ENCODE data around the gene DYNC1H1. TPM values are rescaled to one million over a fixed set of nuclear protein-coding genes. Genes with fewer than 3 reads are reported as not detected.
"Not testable (repeated sequence)": the region's sequence is repeated elsewhere in the genome, so short reads cannot be mapped to it uniquely, and the experiment has no call there.

Gene DYNC1H1
- total RNA-seq, 1 donor from 2014 or later = 521 TPM

- no peak for DNase-seq (ENCODE audit: low read depth)
Measured at GRCh38 chr14:101963052-101963451, 1.3 kb upstream of the DYNC1H1 start.

GRCh38 chr14:101963656-101964296 is 597 bp upstream of the DYNC1H1 start:
- DNase-seq (ENCODE audit: low read depth) = no peak

- peak; percentile 77 for DNase-seq (ENCODE audit: low read depth)
Measured at GRCh38 chr14:101965181-101965544, 790 bp downstream of the DYNC1H1 start.

- peak; percentile 38 for DNase-seq (ENCODE audit: low read depth)
Measured at GRCh38 chr14:101965770-101966722, 1.7 kb downstream of the DYNC1H1 start.

GRCh38 chr14:101966742-101967141 is 2.4 kb downstream of the DYNC1H1 start:
- DNase-seq (ENCODE audit: low read depth) = no peak

GRCh38 chr14:101968186-101968585 is 3.8 kb downstream of the DYNC1H1 start:
- no peak for DNase-seq (ENCODE audit: low read depth)

GRCh38 chr14:101969481-101969880 is 5.1 kb downstream of the DYNC1H1 start:
- no peak for DNase-seq (ENCODE audit: low read depth)

GRCh38 chr14:101970830-101971400 is 6.5 kb downstream of the DYNC1H1 start:
- DNase-seq (ENCODE audit: low read depth) = no peak

GRCh38 chr14:101971458-101971857 is 7.1 kb downstream of the DYNC1H1 start:
- DNase-seq (ENCODE audit: low read depth) = not testable (repeated sequence)

GRCh38 chr14:101972126-101972866 is 7.9 kb downstream of the DYNC1H1 start:
- DNase-seq (ENCODE audit: low read depth) = peak; percentile 95

GRCh38 chr14:101973356-101973755 is 9.0 kb downstream of the DYNC1H1 start:
- DNase-seq (ENCODE audit: low read depth) = no peak

- DNase-seq (ENCODE audit: low read depth) = no peak
Measured at GRCh38 chr14:101975231-101975630, 10.9 kb downstream of the DYNC1H1 start.

- no peak for DNase-seq (ENCODE audit: low read depth)
Measured at GRCh38 chr14:101977311-101978071, 13.1 kb downstream of the DYNC1H1 start.

GRCh38 chr14:101979666-101980065 is 15.3 kb downstream of the DYNC1H1 start:
- DNase-seq (ENCODE audit: low read depth) = no peak

GRCh38 chr14:101980251-101980650 is 15.9 kb downstream of the DYNC1H1 start:
- DNase-seq (ENCODE audit: low read depth) = no peak

GRCh38 chr14:101980700-101981099 is 16.3 kb downstream of the DYNC1H1 start:
- peak; percentile 93 for DNase-seq (ENCODE audit: low read depth)

- no peak for DNase-seq (ENCODE audit: low read depth)
Measured at GRCh38 chr14:101982621-101983020, 18.2 kb downstream of the DYNC1H1 start.

- DNase-seq (ENCODE audit: low read depth) = not testable (repeated sequence)
Measured at GRCh38 chr14:101984831-101985230, 20.5 kb downstream of the DYNC1H1 start.

GRCh38 chr14:101985957-101986356 is 21.6 kb downstream of the DYNC1H1 start:
- no peak for DNase-seq (ENCODE audit: low read depth)

GRCh38 chr14:101986953-101987352 is 22.6 kb downstream of the DYNC1H1 start:
- DNase-seq (ENCODE audit: low read depth) = no peak

GRCh38 chr14:101988377-101988776 is 24.0 kb downstream of the DYNC1H1 start:
- DNase-seq (ENCODE audit: low read depth) = no peak
